HL-60 (cell line): Measurements from ENCODE around the gene ZSCAN25.

ENCODE experiments used
- GABPA ChIP-seq: IDR thresholded peaks from 2 replicates; pipeline ENCODE4 v1.6.1; 2012; ENCODE audit warnings: low read depth
- POLR2AphosphoS5 ChIP-seq: IDR thresholded peaks from 2 replicates; pipeline ENCODE4 v1.6.1; 2012; ENCODE audit warnings: low read depth
- SPI1 ChIP-seq: IDR thresholded peaks from 2 replicates; pipeline ENCODE4 v1.6.1; 2012; ENCODE audit warnings: low read depth, mild to moderate bottlenecking, borderline replicate concordance
- TF ChIP-seq, protein P1 (sequence below): IDR thresholded peaks from one replicate; pipeline ENCODE4 v1.5.1; 2011; ENCODE audit warnings: low read length, control low read depth, inconsistent platforms; ENCODE audit not compliant: insufficient read depth
- TF ChIP-seq, protein P2 (sequence below): IDR thresholded peaks from 2 replicates; pipeline ENCODE4 v1.6.1; 2012; ENCODE audit warnings: low read depth; ENCODE audit not compliant: insufficient replicate concordance

DNA sequence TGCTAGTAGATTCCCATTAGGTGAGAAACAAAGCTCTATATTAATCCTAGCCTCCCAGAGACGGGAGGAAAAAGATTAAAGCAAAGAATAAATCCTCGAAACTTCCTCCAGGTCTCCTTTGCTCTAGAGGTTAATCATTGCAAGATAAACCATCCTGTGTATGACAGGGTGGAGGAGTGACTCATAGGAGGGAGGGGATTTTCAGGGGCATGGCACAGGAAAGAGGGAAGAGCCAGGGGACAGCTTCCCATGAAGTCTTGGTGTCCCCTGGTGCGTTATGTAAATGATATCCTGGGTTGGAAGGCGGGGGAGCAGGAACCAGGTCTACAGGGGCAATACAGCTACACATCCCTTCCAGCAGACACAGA, 62.3 kb downstream of the ZSCAN25 start:
- TF ChIP-seq, protein P1, sequence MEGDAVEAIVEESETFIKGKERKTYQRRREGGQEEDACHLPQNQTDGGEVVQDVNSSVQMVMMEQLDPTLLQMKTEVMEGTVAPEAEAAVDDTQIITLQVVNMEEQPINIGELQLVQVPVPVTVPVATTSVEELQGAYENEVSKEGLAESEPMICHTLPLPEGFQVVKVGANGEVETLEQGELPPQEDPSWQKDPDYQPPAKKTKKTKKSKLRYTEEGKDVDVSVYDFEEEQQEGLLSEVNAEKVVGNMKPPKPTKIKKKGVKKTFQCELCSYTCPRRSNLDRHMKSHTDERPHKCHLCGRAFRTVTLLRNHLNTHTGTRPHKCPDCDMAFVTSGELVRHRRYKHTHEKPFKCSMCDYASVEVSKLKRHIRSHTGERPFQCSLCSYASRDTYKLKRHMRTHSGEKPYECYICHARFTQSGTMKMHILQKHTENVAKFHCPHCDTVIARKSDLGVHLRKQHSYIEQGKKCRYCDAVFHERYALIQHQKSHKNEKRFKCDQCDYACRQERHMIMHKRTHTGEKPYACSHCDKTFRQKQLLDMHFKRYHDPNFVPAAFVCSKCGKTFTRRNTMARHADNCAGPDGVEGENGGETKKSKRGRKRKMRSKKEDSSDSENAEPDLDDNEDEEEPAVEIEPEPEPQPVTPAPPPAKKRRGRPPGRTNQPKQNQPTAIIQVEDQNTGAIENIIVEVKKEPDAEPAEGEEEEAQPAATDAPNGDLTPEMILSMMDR: no peak
- TF ChIP-seq, protein P2, sequence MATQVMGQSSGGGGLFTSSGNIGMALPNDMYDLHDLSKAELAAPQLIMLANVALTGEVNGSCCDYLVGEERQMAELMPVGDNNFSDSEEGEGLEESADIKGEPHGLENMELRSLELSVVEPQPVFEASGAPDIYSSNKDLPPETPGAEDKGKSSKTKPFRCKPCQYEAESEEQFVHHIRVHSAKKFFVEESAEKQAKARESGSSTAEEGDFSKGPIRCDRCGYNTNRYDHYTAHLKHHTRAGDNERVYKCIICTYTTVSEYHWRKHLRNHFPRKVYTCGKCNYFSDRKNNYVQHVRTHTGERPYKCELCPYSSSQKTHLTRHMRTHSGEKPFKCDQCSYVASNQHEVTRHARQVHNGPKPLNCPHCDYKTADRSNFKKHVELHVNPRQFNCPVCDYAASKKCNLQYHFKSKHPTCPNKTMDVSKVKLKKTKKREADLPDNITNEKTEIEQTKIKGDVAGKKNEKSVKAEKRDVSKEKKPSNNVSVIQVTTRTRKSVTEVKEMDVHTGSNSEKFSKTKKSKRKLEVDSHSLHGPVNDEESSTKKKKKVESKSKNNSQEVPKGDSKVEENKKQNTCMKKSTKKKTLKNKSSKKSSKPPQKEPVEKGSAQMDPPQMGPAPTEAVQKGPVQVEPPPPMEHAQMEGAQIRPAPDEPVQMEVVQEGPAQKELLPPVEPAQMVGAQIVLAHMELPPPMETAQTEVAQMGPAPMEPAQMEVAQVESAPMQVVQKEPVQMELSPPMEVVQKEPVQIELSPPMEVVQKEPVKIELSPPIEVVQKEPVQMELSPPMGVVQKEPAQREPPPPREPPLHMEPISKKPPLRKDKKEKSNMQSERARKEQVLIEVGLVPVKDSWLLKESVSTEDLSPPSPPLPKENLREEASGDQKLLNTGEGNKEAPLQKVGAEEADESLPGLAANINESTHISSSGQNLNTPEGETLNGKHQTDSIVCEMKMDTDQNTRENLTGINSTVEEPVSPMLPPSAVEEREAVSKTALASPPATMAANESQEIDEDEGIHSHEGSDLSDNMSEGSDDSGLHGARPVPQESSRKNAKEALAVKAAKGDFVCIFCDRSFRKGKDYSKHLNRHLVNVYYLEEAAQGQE: no peak
- no peak for TF ChIP-seq GABPA
- TF ChIP-seq POLR2AphosphoS5: no peak
- no peak for TF ChIP-seq SPI1
